Measurements from ENCODE around the gene SLC1A7. TPM values are rescaled to one million over a fixed set of nuclear protein-coding genes. Genes with fewer than 3 reads are reported as not detected.

Gene SLC1A7
- total and polyA plus RNA-seq, 2 of the 13 experiments (the other 11 are each of a cell fraction or from before 2014, with no cell fraction given), result 0.04 to 2.0 TPM

GRCh38 chr1:53160924-53161378 lies 18.5 kb upstream of the SLC1A7 start (continued):
- peak; percentile 53; the same call in 1 of the 2 replicates for TF ChIP-seq E2F1 (CRISPR knock-in tag; IDR thresholded peaks at IDR 0.05)
- TF ChIP-seq ZNF282 (IDR thresholded peaks at IDR 0.05; ENCODE audit: partially characterized antibody), result no peak
- TF ChIP-seq ZC3H13 (CRISPR knock-in tag; IDR thresholded peaks at IDR 0.05), result no peak
- peak; percentile 90; the same call in 1 of the 2 replicates for TF ChIP-seq ZNF232 (CRISPR knock-in tag; IDR thresholded peaks at IDR 0.05; ENCODE audit: borderline replicate concordance)
- TF ChIP-seq TBL1XR1 (IDR thresholded peaks at IDR 0.05; ENCODE audit: borderline replicate concordance, low read length, partially characterized antibody), result peak; percentile 67
- TF ChIP-seq TIGD3 (CRISPR knock-in tag; IDR thresholded peaks at IDR 0.05; ENCODE audit: borderline replicate concordance), result 0 out of 2 replicates have a peak, but pooled peaks have one; percentile 68
- TF ChIP-seq HMGA1 (CRISPR knock-in tag; conservative IDR thresholded peaks at IDR 0.05), result no peak
- TF ChIP-seq, protein P1, sequence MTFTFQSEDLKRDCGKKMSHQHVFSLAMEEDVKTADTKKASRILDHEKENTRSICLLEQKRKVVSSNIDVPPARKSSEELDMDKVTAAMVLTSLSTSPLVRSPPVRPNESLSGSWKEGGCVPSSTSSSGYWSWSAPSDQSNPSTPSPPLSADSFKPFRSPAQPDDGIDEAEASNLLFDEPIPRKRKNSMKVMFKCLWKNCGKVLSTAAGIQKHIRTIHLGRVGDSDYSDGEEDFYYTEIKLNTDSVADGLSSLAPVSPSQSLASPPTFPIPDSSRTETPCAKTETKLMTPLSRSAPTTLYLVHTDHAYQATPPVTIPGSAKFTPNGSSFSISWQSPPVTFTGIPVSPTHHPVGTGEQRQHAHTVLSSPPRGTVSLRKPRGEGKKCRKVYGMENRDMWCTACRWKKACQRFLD (CRISPR knock-in tag; IDR thresholded peaks at IDR 0.05; ENCODE audit: borderline replicate concordance), result 0 out of 2 replicates have a peak, but pooled peaks have one; percentile 57
- TF ChIP-seq ZNF644 (CRISPR knock-in tag; IDR thresholded peaks at IDR 0.05; ENCODE audit: low read depth), result peak; percentile 93
- peak; percentile 72; the same call in 1 of the 2 replicates for TF ChIP-seq ZFP36L1 (CRISPR knock-in tag; IDR thresholded peaks at IDR 0.05)
- no peak for TF ChIP-seq TBP (CRISPR knock-in tag; IDR thresholded peaks at IDR 0.05)
- TF ChIP-seq CBX2 (IDR thresholded peaks at IDR 0.05; ENCODE audit: low read depth, low read length), result no peak
- TF ChIP-seq CBX2 (CRISPR knock-in tag; IDR thresholded peaks at IDR 0.05; ENCODE audit: low read depth), result no peak
- TF ChIP-seq MYNN (CRISPR knock-in tag; IDR thresholded peaks at IDR 0.05; ENCODE audit: low read depth), result no peak
- TF ChIP-seq ZNF280D (CRISPR knock-in tag; IDR thresholded peaks at IDR 0.05), result peak; percentile 97
- no peak for TF ChIP-seq ZNF530 (CRISPR knock-in tag; IDR thresholded peaks at IDR 0.05; ENCODE audit: low read depth)
- TF ChIP-seq, protein P2, sequence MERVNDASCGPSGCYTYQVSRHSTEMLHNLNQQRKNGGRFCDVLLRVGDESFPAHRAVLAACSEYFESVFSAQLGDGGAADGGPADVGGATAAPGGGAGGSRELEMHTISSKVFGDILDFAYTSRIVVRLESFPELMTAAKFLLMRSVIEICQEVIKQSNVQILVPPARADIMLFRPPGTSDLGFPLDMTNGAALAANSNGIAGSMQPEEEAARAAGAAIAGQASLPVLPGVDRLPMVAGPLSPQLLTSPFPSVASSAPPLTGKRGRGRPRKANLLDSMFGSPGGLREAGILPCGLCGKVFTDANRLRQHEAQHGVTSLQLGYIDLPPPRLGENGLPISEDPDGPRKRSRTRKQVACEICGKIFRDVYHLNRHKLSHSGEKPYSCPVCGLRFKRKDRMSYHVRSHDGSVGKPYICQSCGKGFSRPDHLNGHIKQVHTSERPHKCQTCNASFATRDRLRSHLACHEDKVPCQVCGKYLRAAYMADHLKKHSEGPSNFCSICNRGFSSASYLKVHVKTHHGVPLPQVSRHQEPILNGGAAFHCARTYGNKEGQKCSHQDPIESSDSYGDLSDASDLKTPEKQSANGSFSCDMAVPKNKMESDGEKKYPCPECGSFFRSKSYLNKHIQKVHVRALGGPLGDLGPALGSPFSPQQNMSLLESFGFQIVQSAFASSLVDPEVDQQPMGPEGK (CRISPR knock-in tag; IDR thresholded peaks at IDR 0.05), result peak; percentile 98
- TF ChIP-seq SP2 (CRISPR knock-in tag; IDR thresholded peaks at IDR 0.05), result no peak
- peak; percentile 59; the same call in 1 of the 2 replicates for TF ChIP-seq SKIL (CRISPR knock-in tag; IDR thresholded peaks at IDR 0.05; ENCODE audit: borderline replicate concordance)

Data from HepG2 (cell line).